ENCODE measurements around the gene MMP14. TPM values are rescaled to one million over a fixed set of nuclear protein-coding genes. Genes with fewer than 3 reads are reported as not detected.

Gene MMP14
- total and polyA plus RNA-seq, 2 of the 8 experiments (the other 6 are each of a cell fraction or from before 2014, with no cell fraction given), result 58.2 to 86.8 TPM

DNA sequence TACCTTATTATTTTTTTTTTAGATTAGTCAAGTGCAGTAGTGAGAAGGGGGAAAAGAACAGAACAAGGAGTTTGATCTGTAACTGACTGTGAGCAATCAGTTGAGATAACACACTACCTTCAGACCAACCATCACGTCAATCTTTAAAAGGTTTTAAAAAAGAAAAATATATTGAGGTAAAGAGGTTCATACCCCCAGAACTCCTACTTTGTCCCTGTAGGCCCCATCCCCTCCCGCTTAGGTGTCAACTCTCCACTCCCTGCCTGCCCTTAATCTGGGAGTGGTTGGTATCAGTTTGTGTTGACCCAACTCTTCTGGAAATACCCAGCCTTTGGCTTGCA is 16.2 kb downstream of the MMP14 start:
- ChIA-PET POLR2A (ENCODE audit: partially characterized antibody) (interaction anchor here (1.0 to 13.9 kb wide), 3 partner anchors 14 to 30 kb away, joined by 4 to 203 read pairs (median 85); partner anchors contain the start of genes MMP14 and MRPL52), CTCF (ENCODE audit: partially characterized antibody) (interaction anchor here (0.6 to 56.0 kb wide), 32 partner anchors 12 to 463 kb away, joined by 3 to 1562 read pairs (median 6); partner anchors contain the start of genes AJUBA, LRP10, MMP14 and MRPL52)
- H3K9ac ChIP-seq (replicated peaks in 1 of 4; ENCODE audit: extremely low read depth in 1 of 4, low read depth in 3 of 4, low read length in 3 of 4), result no peak overlapping the region
- no peak overlapping the region for H3K14ac ChIP-seq (ENCODE audit: insufficient read length)
- H2BK20ac ChIP-seq (ENCODE audit: low read length), result 0 out of 2 replicates have a peak overlapping the region, but pooled peaks have one; percentile 66
- no peaks in the 10 kb centered on the region; a peak in 1 of 4 replicates for H3K9me3 ChIP-seq (ENCODE audit: insufficient read depth in 2 of 2, low read depth in 1 of 2, low read length in 1 of 2)
- H4K91ac ChIP-seq (replicated peaks; ENCODE audit: insufficient read length, low read length), result no peak overlapping the region
- H2AK5ac ChIP-seq (ENCODE audit: low read depth, low read length), result no peak overlapping the region
- H3K4ac ChIP-seq (replicated peaks; ENCODE audit: insufficient read length, low read depth, low read length), result no peak overlapping the region
- peak overlapping the region; percentile 98; the same call in 1 of the 2 replicates for H2AFZ ChIP-seq (ENCODE audit: low read length)
- no peak overlapping the region for H2BK12ac ChIP-seq (ENCODE audit: low read depth, low read length)
- no peak overlapping the region for H3K56ac ChIP-seq (replicated peaks; ENCODE audit: insufficient read length, low read depth, low read length)
- H3K23me2 ChIP-seq (ENCODE audit: low read depth, low read length), result peaks cover 2% of the 10 kb centered on the region; the same call in 1 of the 2 replicates
- peaks cover 4 to 22% (median 11%) of the 10 kb centered on the region in 4 experiments for H3K4me1 ChIP-seq (replicated peaks in 1 of 4; ENCODE audit: control insufficient read depth in 3 of 4, insufficient read depth in 4 of 4, low read length in 3 of 4)
- H4K20me1 ChIP-seq (replicated peaks in 1 of 2; ENCODE audit: control insufficient read depth in 1 of 2, insufficient read depth in 2 of 2, low read length in 2 of 2), result no peaks in the 10 kb centered on the region
- FAIRE-seq (no peak), DNase-seq (ENCODE audit: low read depth in 1 of 2, low spot score in 2 of 2) (no peak)
- no peaks in the 10 kb centered on the region for H3K79me1 ChIP-seq (ENCODE audit: low read depth, low read length)
- H3K27ac ChIP-seq (ENCODE audit: low read depth, low read length), result no peak overlapping the region
- H2BK15ac ChIP-seq (ENCODE audit: low read length), result no peak overlapping the region
- H3K4me3 ChIP-seq (ENCODE audit: extremely low read depth in 1 of 4, insufficient read depth in 2 of 4, low read depth in 3 of 4, low read length in 4 of 4), result no peak overlapping the region
- no peak overlapping the region for H2BK120ac ChIP-seq (replicated peaks; ENCODE audit: low read depth, low read length)
- H3K18ac ChIP-seq (ENCODE audit: extremely low read depth, low read length), result no peak overlapping the region
- 90% methylated on average over 2 of the region's 2 CpGs; no CpG with 5 or more reads in 1 of the 2 experiments for WGBS, 2 experiments (ENCODE audit: extremely low coverage in 1 of 2, insufficient coverage in 1 of 2, insufficient read length in 1 of 2, insufficient replicate concordance in 2 of 2, low coverage in 1 of 2, low lambda C conversion rate in 2 of 2, missing lambda C conversion rate in 1 of 2)
- H3K23ac ChIP-seq (ENCODE audit: insufficient read length), result no peak overlapping the region
- H3K27me3 ChIP-seq (replicated peaks in 1 of 4; ENCODE audit: control insufficient read depth in 3 of 4, extremely low read depth in 1 of 4, insufficient read depth in 3 of 4, low read length in 3 of 4), result no peaks in the 10 kb centered on the region
- H2BK5ac ChIP-seq (ENCODE audit: low read depth, low read length), result no peak overlapping the region
- H4K5ac ChIP-seq (ENCODE audit: insufficient read length, low read depth, low read length), result no peak overlapping the region
- no peaks in the 10 kb centered on the region for H3K36me3 ChIP-seq (ENCODE audit: control insufficient read depth in 2 of 4, insufficient read depth in 4 of 4, low read length in 3 of 4)
- peak overlapping the region; percentile 82 for H4K8ac ChIP-seq (ENCODE audit: extremely low read depth, insufficient read depth, low read length)
- peak overlapping the region in 1 of 2 experiments; percentile 90; a peak in 1 of 4 replicates for H3K4me2 ChIP-seq (ENCODE audit: insufficient read depth in 1 of 2, low read depth in 2 of 2, low read length in 2 of 2)
- no peaks in the 10 kb centered on the region for H3K79me2 ChIP-seq (ENCODE audit: control insufficient read depth in 1 of 2, insufficient read depth in 2 of 2, low read length in 2 of 2)
- TF ChIP-seq BCL11A (IDR thresholded peaks at IDR 0.05; ENCODE audit: low read depth in 2 of 2, low read length in 2 of 2), result no peak
- TF ChIP-seq KDM1A (IDR thresholded peaks at IDR 0.05; ENCODE audit: borderline replicate concordance, low read length), result no peak
- TF ChIP-seq, protein P1, sequence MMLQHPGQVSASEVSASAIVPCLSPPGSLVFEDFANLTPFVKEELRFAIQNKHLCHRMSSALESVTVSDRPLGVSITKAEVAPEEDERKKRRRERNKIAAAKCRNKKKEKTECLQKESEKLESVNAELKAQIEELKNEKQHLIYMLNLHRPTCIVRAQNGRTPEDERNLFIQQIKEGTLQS (IDR thresholded peaks at IDR 0.05; ENCODE audit: insufficient read depth, low read depth, low read length), result no peak
- TF ChIP-seq ASH2L (IDR thresholded peaks at IDR 0.05; ENCODE audit: low read length), result no peak

All from H1 (cell line).